ENCODE results near the gene FGR. TPM values are rescaled to one million over a fixed set of nuclear protein-coding genes. Genes with fewer than 3 reads are reported as not detected.

Gene FGR
- total and polyA plus RNA-seq, 11 donors, result 1.1 to 25.9 (median 3.3) TPM

- H3K9me3 ChIP-seq, result no peaks in the 10 kb centered on the region
- no peaks in the 10 kb centered on the region for H3K27me3 ChIP-seq
- intact Hi-C loops (cut with DNase I), result no loop called here
- TF ChIP-seq POLR2A (IDR thresholded peaks at IDR 0.05) (no peak), CTCF (IDR thresholded peaks at IDR 0.05) (no peak)
- H3K4me1 ChIP-seq, result peaks cover 13 to 93% (median 32%) of the 10 kb centered on the region in 12 donors
- H3K27ac ChIP-seq, result peak overlapping the region in 1 of 12 donors; percentile 84
- H3K4me3 ChIP-seq, result no peak overlapping the region
- H3K36me3 ChIP-seq, result peaks cover 0 to 6% (median 0%) of the 10 kb centered on the region in 9 donors
- 93 to 97% (median 95%) methylated on average over 5 of the region's 5 CpGs for WGBS, 4 donors
- DNase-seq (peak in 1 of 5 donors; percentile 18), ATAC-seq (no peak)
Observed at GRCh38 chr1:27627061-27627460, 7.9 kb downstream of the FGR start.

DNA sequence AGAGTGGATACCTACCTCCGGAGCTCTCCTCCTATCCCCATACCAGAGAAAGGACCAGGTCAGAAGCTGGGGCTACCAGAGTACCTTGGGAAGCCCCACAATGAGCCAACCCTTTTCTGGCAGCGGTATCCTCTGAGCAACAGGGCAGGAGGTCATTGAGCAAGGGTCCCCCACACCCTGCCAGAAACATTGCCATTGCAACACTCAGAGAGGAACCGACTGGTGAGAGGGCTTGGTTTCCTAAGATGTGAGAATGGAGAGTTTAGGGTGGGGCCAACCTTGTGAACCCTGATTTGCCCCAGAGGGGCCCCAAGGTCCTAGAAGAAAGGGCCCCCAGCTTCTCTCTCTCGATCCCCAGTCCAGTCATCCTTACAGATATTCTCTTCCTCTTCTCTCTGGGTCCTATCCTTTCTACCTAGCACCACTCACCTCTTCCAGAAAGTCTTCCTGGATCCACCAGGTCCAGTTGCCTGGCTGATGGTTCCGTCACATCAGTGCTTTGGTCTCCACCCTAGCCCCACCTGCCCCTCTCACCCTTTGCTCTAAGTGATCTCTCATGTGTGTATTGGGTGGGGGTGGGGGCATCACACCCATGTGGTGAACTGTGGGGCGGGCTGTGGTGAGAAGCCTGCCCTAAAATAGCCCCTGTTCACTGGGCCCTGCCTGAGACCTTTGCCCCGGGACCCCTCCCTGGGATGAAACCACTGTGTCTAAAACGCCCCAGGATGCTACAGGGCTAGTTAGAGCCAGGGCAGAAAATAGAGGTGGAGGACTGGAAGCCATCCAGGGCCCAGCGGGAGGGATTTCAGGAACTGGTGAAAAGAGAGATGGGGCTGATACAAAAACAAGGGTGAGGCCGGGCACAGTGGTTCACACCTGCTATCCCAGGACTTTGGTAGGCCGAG is 8.7 kb downstream of the FGR start:
- DNase-seq (peak in 1 of 5 donors; percentile 33), ATAC-seq (peak in 2 of 4 donors; percentile 40 to 48)
- TF ChIP-seq POLR2A (IDR thresholded peaks at IDR 0.05) (no peak), CTCF (IDR thresholded peaks at IDR 0.05) (no peak)
- H3K4me1 ChIP-seq, result peaks cover 10 to 93% (median 26%) of the 10 kb centered on the region in 12 donors
- WGBS, 4 donors, result 85 to 89% (median 87%) methylated on average over 11 of the region's 11 CpGs
- peak overlapping the region in 1 of 12 donors; percentile 44 for H3K4me3 ChIP-seq
- H3K27me3 ChIP-seq, result no peaks in the 10 kb centered on the region
- peak overlapping the region in 2 of 12 donors; percentile 34 to 84 for H3K27ac ChIP-seq
- no peaks in the 10 kb centered on the region for H3K9me3 ChIP-seq
- peaks cover 0 to 6% (median 0%) of the 10 kb centered on the region in 9 donors for H3K36me3 ChIP-seq
- intact Hi-C loops (cut with DNase I), result no loop called here

- intact Hi-C loops (cut with DNase I), result no loop called here
- 70 to 73% (median 71%) methylated on average over 7 of the region's 7 CpGs for WGBS, 4 donors
- H3K4me3 ChIP-seq, result peak overlapping the region in 1 of 12 donors; percentile 44
- peaks cover 4 to 89% (median 15%) of the 10 kb centered on the region in 12 donors for H3K4me1 ChIP-seq
- no peaks in the 10 kb centered on the region for H3K9me3 ChIP-seq
- ATAC-seq (no peak), DNase-seq (no peak)
- H3K36me3 ChIP-seq, result peaks cover 0 to 6% (median 0%) of the 10 kb centered on the region in 9 donors
- TF ChIP-seq CTCF (IDR thresholded peaks at IDR 0.05) (no peak), POLR2A (IDR thresholded peaks at IDR 0.05) (no peak)
- no peaks in the 10 kb centered on the region for H3K27me3 ChIP-seq
- peak overlapping the region in 1 of 12 donors; percentile 84 for H3K27ac ChIP-seq
Observed at GRCh38 chr1:27624467-27625178, 10.4 kb downstream of the FGR start.

Measured in heart left ventricle (tissue), 16 donors.